Hepatic stellate cell (primary cell): ENCODE results near the gene SMC6.

ENCODE experiments used
- DNase-seq: peaks from one replicate; pipeline ENCODE4 v3.0.0; 2011; ENCODE audit warnings: low spot score

Gene SMC6

DNA sequence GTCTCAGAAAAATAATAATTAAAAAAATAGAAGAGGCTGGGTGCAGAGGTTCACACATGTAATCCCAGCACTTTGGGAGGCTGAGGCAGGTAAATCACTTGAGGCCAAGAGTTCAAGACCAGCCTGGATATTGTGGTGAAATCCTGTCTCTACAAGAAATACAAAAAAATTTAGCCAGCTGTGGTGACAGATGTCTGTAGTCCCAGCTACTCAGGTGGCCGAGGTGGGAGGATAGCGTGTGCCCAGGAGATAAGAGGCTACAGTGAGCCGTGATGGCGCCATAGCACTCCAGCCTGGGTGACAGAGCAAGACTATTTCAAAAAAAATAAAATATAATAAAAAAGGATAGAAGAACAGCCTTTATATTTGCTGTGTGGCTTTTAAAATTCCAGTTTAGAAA, 35.9 kb downstream of the SMC6 start:
- DNase-seq = no peak

DNA sequence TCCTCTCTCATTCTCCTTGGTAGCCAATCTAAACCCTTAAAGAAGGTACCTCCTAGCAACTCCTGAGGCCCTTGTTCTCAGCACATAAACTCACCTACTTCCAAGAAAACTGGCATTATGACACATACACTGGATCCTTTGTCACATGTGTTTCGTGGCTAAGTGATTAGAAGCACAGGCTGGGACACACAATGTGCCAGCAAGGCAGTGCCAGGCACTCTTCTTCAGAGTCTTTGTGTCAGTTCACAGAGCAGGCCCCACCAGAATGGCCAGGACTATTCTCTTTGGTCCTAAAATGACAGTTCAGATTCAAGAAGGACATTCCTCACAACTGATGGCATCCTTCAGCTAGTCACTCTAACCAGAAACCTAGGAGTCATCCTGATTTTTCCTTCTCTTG, 40.3 kb downstream of the SMC6 start:
- DNase-seq = no peak

DNA sequence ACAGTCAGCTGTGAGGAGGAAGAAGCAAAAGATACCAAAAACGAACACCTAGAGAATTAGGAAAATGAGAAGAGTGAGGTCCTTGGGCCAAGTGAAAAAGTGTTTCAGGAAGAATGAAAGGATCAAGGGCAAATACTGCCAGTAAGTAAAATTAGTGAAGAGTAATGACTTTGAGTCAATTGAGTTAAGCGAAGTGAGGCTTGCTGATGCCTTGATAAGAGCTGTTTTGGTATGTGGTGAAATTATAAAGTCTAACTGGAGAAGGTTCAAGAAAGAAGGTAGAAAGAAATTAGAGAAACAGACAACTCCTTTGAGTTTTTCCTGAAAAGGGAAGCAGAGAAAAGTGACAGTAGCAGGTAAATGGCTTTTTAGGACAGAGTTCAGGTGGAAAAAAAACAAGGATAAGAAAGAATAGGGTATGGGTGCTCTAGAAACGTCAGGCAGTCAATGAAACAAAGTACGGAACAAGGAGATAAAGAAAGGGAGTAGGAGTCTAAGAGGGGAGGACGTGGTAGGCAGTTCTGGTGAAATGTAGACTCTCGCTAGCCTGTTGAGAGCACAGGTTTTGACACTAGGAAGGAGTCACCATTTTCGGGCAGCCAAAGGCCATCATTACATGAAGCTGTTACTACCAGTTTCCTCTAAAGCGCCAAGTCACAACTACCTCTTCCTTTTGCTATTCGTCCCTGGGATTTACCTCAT, 42.9 kb downstream of the SMC6 start:
- DNase-seq = no peak

DNA sequence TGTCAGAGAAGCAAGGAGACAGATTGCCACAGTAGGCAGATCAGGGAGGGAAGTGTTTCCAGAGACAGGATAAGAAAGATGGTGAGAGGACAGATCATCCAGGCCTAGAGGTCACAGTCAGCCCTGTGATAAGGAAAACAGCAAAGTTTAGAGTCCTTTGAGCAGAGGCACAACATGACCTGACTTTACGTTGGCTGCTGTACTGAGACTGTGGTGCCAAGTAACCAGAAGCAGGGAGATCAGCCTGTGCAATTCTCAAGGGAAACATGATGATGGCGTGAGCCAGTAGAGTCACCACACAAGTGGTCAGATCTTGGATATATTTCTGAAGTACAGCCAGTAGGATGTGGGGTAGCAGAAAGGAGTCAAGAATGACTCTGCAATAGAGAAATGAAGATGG, 43.7 kb downstream of the SMC6 start:
- no peak for DNase-seq

DNA sequence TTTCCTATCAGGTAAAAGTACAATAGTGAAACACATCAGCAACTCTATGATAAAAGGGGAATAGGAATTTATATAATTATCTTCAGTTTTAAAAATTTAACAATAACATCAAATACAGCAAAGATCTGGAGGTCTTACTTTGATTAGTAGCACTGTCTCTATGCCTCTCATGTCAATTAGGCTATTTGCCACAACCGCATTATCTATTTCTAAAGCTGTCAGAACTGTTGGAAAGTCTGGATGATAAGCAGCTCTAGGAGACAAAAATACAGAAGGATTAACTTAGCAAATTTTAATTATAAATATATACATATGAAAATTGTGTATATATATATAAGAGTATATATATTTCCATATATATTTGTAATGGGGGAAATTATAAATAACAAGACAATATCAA, 45.1 kb downstream of the SMC6 start:
- no peak for DNase-seq

DNA sequence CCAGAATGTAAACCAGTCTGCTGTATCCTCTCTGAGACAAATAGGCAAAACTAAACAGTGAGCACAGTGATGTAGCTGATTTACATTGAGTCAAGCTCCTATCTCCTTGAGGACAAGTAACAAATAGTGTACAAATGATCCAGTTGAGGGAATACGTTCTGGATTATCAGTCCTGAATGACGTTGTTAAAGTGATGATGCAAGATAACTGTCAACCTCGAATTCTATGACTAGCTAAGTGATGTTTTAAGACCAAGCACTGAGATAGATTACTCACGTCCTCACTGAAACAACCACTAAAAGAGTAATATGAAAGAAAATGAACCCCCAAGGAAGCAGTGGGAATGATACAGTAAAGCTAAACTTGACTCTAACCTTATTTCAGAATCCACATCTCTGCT, 46.8 kb downstream of the SMC6 start:
- no peak for DNase-seq

DNA sequence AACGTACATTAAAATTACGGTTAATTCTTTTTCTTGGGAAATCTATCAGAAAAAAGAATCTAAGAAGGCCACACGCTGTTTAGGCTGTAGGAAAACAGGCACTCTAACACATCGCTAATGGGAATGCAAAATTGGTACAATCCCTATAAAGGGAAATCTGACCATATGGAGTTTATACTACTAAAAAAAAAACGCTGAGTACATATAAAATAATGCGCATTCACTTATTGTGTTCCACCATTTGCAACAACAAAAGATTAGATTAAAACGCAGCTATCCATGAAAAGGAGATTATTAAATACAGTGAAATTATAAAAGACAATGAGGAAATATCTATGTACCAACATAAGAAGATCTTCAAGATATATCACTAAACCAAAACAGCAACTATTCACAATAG, 62.8 kb downstream of the SMC6 start:
- DNase-seq = no peak

DNA sequence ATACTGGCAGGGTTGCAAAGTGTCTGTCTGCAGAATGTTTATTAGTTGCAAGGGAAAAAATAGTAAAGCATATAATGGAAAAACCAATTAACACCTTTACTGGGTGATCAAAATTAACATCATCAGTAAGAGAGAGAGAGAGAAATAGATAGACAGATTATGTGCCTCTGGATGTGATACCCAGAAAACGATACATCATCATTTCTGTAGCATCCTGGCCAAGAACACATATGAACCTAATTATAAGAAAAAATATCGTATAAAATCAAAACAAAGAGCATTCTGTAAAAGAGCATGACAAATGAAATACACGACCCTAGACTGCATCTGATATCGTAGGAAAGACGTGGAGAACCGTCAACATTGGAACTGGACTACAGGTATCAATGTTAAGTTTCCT, 64.6 kb downstream of the SMC6 start:
- no peak for DNase-seq

DNA sequence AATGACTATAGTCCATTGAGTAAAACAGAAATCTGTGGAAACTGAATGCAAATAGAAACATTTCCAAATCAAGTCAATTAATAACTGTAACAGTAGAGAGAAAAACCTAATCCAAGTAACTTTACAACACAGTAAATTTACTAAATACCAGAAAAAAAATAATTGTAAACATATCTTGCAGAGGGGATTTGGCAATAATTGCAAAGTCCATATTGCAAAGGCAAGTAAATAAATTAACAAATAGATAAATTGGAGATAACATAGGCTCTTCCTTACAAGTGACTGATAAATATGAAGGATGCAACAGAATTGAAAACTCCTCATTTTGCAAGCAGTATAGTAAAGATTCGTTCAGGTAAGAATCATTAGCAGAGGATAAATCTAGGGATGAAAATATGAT, 65.0 kb downstream of the SMC6 start:
- DNase-seq = no peak

DNA sequence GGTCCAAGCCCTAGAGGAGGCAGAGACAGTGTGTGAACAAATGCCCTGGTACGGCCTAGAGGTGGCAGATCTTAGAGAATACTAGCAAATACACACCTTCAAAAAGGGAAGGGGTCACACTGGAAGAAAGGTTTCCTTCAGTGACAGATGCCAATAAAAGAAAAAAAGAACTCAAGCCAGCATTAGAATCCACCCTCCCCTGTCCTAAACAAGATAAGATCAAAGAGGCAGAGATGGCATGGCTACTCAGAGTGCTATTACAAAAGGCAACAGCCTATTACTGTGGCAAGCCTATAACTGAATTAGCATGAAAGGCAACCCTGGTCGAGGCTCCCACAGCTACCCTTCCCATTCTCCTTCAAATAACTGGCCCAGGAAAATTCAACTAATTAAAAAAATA, 69.6 kb downstream of the SMC6 start:
- DNase-seq = no peak

DNA sequence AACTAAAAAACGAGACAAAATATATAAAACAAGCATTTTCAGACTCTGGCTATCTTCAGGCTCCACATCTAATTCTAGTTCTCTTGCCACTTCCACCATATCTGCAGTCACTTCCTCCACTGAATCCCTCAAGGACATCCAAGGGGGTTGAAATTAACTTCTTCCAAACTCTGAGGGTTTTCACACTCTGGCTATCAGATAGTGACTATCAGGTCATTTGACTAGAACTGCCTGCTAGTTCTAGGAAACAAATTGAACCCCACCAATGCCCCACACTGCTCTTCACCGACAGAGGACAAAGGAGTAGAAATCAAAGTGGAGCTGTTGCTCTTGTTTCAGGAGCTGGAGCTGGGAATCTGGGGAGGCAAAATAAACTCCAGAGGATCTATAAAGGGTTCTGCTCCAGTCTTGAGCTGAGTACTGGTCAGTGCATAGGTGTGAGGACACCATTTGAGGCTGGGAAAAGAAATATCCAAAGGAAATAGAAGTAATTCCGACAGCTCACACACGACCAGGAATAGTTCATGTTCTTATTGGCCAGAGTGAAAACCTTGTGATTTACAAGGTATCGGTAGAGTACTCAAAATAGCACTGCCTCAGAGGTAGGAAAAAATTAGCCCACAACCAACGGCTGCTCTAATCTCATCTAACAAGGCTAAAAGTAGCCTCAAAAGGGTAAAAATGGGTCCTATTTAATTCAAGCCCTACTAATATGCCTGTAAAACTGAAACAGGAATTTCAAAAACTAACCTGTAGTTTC, 71.3 kb downstream of the SMC6 start:
- no peak for DNase-seq

DNA sequence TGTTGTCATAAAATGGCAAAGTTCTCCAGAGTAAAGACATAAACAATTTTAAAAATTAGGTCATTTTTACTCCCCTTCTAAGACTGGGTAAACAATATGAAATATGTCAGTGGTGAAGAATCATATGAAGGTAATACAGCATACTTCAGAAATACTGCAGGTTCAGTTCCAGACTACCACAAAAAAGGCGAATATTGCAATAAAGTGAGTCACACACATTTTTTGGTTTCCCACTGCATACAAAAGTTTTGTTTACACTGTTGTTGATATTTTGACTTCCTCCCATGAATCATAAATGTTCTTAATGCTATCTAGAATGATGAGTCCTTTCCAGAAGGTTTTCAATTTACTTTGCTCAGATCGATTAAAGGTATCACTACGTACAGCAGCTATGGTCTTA, 73.5 kb downstream of the SMC6 start:
- DNase-seq = no peak

DNA sequence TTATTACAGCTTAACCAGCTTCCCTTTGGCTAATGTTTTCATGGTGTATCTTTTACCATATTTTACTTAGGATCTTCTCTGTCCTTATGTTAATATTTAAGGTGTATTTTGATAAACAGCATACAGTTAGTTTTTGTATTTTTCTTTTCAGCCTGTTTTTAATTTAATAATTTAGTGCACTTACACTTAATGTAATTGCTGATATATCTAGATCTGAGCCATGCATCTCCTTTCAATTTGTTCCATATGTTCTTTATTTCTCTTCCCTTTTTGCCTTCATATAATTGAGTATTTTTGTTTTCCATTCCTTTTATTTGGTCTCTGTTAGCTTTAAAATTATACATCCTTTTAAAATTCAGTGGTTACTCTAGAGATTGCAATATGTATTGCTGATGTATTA, 78.8 kb downstream of the SMC6 start:
- no peak for DNase-seq

DNA sequence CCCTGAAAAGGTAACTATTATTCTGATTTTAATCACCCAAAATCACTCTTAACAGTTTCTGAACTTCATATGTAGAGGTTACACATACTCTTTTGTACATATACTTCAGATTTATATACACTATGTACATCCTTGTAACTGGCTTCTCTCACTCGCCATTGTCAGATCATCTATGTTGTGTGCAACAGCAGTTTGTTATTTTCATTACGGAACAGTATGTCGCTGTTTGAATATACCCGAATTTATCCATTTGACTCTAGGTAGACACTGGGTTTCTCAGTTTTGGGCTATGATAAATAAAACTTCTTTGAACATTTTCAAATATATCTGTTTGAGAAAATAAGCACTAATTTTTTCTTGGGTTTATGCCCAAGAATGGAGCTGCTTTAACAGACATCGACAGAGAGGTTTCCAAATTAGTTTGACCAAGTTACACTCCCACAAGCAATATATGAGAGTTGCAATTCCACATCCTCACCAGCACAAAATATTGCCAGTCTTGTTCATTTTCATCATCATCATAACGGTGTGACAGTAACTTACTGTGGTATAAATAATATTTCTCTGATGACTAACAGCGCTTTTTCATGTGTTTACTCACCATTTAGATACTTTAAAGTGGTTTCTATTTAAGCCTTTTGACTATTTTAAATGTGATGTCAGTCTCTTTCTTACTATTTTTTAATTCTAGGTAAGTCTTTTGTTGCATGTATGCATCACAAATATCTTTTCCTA, 80.9 kb downstream of the SMC6 start:
- peak; percentile 12 for DNase-seq

DNA sequence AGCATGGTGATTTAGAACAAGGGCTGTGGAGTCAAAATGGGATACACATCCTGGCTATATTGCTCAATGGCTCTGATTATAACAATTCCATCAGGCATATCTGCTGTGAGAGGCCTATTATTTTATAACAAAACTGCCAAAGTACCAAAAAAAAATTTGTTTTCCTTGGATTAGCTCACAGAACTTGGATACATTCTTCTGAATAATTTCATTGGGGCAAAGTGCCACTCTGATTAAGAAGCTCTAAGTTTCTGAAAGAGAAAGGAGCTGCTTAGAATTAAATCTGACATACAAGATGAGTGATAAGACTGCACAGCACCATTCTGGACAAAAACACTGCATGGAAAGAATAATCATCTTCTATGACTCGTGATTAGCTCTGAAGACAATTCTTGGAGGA, 85.7 kb downstream of the SMC6 start:
- DNase-seq = no peak

DNA sequence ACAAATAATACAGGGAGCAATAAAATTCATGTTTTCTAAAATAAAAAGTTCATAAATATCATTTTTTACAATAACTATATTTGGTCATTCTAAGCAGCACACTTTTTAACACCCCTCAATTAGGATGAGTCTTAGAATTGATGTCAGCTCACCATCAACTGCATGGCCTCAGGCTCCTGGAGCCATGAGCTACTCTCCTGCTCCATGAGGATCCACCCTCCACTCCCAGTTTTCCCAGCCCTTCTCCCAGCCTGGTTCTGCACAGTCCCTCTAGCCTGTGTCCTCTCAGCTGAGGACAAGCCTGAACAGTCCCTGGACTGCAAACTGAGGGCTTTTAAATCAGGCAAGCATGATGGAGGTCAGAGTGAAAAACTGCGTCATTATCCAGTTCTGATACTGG, 89.1 kb downstream of the SMC6 start:
- DNase-seq = no peak

DNA sequence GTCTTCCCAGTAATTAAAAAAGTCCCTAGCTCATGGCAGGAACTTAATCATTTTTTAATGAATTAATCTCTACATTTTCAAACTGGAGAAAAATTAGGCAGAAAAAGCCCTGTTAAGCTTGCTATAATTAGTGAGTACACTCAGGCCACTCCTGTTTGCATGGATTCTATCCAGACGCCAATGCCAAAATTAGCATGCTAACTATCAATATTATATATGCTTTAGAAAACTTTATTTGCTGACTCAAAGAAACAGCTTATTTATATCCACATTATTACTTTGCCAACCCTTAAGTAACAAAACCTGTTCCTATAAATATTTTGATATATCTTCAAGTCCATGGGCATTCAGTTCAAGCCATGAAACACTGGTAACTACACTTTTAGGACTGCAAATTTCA, 90.9 kb downstream of the SMC6 start:
- no peak for DNase-seq

DNA sequence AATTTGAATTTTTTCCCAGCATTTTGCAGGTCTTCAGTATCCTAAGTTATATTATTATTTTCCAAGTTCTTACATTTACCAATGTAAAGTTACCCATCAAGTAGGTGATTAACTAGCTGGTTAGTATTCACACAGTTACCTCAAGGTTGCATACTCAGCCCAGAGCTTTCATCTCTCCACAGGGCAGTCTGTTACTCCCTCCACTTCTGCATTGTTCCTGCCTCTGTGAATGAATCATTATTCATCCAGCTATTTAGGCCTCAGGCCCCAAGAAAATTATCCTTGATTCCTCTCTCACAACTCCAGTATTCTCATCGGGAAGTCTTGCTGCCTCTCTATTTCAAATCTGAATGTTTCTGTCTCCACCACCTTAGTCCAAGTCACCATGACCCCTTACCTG, 92.2 kb downstream of the SMC6 start:
- DNase-seq = no peak

DNA sequence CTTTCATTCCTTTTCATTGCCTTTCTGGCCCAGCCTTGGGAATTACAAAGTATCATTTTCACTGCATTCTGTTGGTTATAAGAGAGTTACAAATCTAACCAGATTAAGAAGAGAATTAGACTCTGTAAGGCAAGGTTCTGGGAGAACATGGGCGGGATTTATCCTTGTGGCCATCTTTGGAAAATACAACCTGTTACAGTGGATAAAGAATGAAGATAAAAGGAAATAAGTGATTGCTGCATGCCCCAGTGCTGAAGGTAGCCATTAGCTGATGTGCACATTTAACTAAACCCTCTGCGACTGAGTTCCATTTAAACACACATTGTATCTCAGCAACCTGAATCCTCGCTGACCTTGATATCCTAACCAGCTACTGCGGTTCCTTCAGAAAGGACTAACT, 93.4 kb downstream of the SMC6 start:
- no peak for DNase-seq

DNA sequence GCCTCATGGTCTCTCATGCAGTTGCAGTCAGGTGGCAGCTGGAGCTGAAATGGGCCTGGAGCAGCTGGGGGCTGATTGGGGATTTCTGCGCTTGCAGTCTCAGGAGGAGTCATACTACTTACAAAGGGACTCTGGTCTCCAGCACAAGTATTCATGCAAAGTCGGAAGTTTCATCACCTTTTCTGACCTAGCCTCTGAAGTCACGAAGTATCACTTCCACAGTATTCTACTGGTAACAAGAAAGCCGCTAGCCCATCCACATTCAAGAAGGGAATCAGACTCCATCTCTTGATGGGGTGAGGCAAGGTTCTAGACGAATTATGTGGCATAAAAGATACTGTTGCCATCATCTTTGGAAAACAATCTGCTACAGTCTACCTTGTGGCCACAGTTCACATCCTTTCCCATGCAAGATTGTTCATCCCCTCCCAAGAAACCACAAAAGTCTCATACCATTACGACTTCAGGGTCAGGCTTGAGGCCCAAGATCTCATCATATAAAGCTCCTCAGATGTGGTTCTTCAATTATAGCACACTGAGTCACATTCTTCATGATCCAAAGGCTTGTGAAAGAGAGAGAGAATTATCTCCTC, 95.3 kb downstream of the SMC6 start:
- DNase-seq = no peak

DNA sequence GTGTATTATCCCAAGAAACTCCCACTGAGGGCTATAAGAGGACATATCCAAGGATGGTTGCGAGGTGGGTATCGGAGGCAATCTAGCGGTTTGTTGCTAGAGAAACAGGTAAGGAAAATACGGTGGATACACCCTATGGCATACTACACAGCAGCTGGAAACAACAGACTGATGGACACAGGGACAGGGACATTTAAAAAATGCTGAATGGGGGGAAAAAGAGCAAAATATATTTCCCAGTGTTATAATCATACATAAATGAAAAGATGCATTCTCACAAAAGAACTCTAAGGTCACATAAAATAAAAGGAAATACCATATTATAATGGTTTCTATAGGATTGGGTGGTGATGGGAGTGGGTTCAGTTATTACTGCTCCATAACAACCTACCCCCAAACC, 95.9 kb downstream of the SMC6 start:
- no peak for DNase-seq

DNA sequence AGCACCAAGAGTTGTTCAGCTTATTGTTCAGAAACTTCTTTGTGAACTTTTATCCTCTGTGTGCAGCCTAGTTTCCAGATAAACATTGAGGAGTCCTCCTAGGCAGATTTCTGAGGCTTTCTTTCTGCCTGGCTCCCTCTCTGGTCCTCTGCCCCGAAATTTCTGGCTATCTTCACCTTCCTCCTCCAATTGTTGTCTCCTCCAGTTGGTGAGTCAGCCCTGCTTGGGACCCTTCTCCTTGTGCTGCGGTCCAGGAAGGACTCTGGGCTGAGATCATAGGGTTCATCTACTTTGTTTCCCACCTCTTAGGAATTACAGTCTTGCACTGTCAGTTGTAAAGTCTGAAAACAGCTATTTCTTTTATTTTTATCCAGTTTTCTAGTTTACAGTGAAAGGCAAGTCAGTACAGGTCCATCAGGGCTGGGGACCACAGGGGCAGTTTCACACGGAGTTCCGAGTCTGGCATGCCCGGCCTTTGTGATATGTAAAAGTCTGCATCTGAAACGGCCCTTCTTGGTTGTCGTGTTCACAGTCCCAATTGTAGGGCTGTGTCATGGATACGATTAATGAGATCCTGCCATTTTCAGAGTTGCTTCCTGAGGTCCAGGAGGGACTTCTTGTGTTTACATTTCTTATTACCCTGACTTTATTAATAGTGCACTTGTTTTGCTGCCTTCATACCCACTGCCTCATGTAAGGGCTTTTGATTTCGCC, 100.8 kb downstream of the SMC6 start:
- no peak for DNase-seq
